DMS 273 (cell line): ENCODE measurements around the gene GYS1.

Source experiments
- DNase-seq: peaks from one replicate; lab custom pipeline; 2025; ENCODE audit not compliant: unreplicated experiment; lab: John Stamatoyannopoulos, UW

GYS1 gene

DNA sequence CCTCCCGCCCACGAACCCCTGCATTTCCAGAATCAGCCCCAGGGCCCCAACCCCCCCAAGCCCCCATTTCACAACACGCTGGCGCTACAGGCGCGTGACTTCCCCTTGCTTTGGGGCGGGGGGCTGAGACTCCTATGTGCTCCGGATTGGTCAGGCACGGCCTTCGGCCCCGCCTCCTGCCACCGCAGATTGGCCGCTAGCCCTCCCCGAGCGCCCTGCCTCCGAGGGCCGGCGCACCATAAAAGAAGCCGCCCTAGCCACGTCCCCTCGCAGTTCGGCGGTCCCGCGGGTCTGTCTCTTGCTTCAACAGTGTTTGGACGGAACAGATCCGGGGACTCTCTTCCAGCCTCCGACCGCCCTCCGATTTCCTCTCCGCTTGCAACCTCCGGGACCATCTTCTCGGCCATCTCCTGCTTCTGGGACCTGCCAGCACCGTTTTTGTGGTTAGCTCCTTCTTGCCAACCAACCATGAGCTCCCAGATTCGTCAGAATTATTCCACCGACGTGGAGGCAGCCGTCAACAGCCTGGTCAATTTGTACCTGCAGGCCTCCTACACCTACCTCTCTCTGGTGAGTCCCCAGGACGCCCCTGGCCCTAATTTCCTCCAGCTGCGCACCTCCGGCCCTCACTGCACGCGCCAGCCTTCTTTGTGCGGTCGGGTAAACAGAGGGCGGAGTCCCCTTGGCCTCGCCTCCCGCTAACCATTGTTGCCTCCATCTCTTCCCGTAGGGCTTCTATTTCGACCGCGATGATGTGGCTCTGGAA, 27.9 kb downstream of the GYS1 start, which contains the start of gene FTL:
Gene FTL, plus strand, starts transcription at position 270 of the 766 bp plus-strand sequence. Its CDS starts 199 bp downstream, at position 469.
- peak; percentile 98 for DNase-seq

DNA sequence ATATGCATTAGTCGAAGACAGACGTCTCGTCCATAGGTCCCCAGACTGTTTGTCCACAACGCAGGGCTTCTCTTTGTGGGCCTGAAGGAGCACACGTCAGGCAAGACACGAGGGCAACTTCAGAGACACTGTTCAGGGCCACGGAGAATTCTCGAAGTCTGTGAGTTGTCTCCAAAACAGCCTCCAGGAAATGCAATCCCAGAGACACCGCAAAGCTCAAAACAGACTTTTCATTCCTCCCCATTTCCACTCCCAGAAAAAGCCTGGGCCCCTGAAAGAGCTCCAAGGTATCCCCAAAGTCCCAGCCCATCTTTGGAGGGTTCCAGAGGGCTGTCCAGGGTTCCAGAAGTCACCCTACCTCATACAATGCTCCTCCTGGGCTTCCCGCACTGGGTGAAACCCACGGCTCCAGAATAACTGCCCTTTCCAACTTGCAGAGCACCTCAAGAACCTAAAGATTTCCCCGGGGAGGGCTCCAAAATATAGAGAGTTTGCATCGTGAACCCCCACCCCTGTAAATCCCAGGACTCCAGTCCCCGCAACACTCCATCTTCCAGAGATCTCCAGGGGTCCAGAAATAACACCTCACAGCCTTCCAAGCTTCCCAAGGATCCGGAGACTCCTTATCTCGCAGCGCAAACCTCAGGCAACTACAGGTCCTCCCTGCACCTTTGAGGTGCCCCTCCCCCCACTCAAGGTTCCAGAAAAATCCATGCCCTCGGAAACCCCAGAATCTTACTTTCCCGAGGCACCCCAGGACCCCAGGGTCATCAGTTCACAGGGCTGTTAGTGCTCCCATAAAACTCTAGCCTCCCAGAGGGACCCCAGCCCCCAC, 28.7 kb downstream of the GYS1 start:
- DNase-seq, result peak; percentile 61

DNA sequence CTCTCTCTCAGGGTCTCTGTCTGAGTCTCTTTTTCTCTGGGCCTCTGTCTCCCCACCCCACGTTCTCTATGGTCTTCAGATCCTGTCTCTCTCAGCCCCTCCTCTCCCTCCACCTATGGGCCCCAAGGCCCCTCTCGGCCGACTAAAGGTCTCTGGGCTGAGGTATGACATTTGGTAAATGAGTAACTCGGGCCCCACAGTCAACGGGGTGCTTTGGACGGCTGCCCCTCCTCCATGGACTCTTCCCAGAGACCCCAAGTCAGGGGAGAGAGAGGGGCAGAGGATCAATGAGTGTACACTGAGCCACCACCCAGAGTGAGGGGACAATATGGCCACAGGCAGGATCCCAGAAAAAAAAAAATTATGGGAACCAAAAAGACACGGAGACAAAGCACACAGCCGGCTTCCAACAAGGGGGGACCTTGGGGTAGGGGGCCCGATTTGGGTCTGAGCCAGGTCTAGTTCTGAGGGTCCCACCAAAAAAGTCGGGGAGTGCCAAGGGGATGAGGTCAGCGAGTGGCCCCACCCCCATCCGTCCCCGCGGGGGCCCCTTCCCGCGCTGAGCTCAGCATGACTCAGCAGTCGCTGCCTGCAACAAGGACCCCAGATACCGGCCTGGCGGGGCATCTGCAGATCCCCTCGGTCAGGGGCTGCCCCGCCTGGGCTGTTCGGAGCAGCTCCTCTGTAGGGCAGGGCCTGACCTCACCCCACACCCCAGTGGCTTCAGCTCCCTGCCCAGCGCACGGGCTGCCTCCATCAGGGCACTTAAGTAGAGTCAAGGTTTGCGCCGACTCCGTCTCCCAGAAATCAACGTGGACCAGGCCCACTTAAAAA, 29.5 kb downstream of the GYS1 start:
- peak; percentile 68 for DNase-seq

DNA sequence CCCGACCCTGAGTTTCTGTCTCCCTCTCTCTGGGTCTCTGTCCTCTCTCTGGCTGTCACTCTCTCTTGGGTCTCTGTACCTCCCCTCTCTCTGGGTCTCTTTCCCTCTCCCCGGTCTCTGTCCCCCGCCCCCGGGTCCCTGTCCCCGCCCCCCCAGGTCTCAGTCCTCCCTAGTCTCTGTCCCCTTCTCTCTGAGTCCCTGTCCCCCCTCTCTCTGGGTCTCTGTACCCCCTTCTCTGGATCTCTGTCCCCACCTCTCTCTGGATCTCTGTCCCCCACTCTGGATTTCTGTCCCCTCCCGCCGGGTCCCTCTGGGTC, 30.3 kb downstream of the GYS1 start:
- DNase-seq, result no peak

DNA sequence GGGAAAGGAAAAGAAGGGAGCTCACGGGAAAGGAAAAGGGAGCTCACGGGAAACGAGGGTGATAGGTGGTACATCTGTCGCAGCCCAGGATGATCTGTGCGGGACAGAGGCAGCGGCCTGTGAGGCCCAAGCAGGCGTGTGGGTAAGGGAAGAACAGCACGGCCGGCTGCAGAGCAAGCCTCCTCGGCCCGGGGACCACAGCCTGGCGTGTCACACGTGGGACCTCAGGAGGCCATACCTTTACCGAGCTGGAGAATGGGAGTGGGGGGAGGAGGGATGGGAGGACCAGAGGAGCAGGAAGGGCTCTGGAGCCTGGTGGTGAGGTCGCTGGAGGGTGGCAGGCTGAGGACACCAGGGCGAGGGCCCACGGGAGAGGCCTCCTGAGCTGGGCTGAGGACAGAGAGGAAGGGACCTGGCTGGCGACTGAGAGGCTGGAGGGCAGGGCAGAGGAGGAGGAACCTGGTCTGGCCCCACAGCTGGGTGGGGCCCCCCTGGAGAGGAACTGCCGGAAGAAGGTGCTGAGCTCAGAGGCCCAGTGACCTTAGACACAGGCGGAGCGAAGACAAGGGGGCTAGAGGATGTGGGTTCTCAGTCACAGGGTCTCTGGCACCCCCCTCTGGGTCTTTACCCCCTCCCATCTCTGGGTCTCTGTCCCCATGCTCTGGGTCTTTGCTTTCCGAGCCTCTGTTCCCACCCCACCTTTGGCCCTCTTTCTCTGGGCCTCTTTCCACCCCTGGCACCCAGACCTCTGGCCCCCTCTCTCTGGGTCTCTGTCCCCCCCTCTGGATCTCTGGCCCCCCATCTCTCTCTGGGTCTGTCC, 30.9 kb downstream of the GYS1 start:
- DNase-seq, result peak; percentile 58

DNA sequence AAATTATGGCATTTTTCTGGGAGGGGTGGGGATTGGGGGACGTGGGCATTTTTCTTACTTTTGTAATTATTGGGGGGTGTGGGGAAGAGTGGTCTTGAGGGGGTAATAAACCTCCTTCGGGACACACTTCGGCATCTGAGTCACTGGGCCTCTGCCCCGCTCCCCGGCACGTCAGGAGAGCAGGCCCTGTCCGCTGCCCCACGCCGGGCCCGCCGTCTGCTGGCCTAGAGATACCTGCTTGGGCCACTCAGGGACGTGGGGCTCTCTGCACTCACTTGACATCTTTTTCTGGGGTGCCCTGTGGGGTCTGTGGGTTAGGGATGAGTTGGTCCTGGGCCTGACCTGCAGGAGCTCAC, 31.5 kb downstream of the GYS1 start:
- DNase-seq, result no peak

DNA sequence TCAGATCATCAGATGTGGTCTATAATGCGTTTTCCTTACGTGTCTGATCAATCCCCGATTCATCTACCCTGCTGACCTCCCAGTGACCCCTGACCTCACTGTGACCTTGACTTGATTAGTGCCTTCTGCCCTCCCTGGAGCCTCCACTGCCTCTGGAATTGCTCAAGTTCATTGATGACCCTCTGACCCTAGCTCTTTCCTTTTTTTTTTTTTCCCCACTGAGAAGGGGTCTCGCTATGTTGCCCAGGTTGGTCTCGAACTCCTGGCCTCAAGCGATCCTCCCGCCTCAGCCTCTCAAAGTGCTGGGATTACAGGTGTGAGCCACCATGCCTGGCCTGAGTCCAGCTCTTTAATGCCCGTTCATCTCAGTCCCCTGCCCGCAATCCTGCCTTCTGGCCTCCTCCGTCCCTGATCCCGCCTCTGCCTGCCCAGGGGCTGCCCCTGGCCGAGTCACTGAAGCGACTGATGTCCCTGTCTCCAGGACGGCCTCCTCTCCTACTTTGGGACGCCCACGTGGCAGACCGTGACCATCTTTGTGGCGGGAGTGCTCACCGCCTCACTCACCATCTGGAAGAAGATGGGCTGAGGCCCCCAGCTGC, 32.0 kb downstream of the GYS1 start:
- peak; percentile 70 for DNase-seq

DNA sequence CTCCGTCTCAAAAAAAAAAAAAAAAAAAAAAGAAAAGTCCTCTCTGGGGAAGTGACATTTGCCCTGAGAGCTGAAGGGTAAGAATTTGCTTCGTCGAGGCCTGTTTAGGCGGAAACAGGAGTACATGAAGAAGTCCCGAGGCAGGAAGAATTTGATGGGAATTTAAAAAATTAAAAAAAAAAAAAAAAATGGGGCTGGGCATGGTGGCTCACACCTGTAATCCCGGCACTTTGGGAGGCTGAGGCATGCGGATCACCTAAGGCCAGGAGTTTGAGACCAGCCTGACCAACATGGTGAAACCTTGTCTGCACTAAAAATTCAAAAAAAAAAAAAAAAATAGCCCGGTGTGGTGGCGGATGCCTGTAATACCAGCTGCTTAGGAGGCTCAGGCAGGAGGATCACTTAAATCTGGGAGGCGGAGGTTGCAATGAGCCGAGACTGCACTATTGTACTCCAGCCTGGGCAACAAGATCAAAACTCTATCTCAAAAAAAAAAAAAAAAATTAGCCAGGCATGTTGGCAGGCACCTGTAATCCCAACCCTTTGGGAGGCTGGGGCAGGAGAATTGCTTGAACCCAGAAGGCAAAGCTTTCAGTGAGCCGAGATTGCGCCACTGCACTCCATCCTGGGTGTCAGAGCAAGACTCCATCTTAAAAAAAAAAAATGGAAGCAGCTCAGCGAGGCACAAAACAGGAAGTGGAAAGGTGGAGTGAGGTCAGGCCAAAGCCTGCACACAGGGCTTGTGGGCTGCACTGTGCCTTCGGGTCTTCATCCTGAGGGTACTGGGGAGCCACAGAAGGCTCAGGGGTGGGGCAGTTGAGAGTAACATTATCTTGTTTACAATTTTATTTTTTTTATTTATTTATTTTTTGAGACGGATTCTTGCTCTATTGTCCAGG, 33.5 kb downstream of the GYS1 start:
- DNase-seq, result no peak

DNA sequence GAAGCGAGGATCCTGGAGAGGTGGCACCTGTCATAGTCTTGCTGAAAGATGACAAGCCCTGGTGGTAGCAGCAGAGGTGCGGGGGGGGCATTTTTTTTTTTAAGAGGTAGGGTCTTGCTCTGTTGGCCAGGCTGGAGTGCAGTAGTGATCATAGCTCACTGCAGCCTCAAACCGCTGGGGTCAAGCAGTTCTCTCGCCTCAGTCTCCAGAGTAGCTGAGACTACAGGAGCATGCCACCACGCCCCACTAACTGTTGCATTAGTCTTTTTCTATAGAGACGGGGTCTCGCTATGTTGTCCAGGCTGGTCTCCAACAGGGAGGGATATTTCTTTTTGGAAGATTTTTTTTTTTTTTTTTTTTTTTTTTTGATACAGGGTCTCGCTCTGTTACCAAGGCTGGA, 35.1 kb downstream of the GYS1 start:
- DNase-seq, result no peak

DNA sequence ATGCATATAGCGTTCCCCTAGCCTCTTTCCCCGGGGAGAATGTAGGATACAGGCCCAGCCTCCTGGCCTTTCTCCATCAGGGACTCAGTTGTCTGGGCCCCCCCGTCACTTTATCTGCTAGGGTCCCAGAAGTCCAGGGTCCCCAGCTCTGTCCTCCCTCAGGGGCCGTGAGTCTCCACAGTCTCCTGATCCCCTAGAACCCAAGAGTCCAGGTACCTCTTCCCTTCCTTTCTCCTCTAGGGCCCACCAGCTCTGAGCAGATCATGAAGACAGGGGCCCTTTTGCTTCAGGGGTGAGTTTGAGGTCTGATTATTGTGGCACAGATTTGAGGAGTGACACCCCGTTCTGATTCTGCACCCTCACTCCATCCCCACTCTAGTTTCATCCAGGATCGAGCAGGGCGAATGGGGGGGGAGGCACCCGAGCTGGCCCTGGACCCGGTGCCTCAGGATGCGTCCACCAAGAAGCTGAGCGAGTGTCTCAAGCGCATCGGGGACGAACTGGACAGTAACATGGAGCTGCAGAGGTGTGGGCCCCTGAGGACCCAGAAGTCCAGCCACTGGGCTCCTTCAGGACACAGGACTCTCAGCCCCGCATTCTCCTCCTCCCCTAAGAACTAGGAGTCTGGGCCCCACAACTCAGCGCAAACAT, 37.7 kb downstream of the GYS1 start:
- no peak for DNase-seq

DNA sequence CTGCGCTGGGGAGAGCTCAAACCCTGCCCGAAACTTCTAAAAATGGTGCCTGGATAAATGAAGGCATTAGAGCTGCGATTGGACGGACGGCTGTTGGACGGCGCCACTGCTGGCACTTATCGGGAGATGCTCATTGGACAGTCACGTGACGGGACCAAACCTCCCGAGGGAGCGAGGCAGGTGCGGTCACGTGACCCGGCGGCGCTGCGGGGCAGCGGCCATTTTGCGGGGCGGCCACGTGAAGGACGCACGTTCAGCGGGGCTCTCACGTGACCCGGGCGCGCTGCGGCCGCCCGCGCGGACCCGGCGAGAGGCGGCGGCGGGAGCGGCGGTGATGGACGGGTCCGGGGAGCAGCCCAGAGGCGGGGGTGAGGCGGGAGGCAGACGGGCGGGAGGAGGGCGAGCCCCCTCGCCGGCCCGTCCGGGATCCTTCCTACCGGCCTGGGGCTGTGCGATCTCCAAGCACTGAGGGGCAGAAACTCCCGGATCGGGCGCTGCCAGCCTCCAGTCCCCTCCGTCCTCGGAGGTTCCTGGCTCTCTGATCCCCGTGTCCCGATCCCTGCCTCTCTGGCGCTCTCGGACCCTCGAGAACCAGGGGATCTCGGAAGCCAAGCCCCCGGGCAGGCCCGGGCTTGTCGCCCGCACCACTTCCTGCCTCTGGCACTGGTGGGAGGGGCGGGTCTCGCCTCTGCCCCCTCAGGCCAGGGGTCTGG, 38.4 kb downstream of the GYS1 start, which contains the start of gene BAX:
Gene BAX, plus strand, starts transcription at position 281 of the 713 bp plus-strand sequence. Its CDS starts 54 bp downstream, at position 335.
- peak; percentile 99 for DNase-seq

DNA sequence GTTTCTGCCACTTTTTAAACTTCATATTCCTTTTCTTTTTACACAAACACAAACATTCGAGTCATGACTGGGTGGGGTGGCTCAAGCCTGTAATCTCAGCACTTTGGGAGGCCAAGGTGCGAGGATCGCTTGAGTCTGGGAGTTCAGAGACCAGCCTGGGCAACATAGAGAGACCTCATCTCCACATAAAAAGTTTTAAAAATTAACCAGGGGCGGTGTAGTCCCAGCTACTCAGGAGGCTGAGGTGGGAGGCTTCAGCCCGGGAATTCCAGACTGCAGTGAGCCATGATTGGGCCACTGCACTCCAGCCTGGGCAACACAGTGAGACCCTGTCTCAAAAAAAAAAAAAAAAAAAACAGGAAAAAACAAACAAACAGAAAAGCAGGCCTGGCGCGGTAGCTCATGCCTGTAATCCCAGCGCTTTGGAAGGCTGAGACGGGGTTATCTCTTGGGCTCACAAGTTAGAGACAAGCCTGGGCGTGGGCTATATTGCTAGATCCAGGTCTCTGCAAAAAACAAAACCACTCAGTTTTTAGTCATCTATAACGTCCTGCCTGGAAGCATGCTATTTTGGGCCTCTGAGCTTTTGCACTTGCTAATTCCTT, 39.0 kb downstream of the GYS1 start:
- no peak for DNase-seq

DNA sequence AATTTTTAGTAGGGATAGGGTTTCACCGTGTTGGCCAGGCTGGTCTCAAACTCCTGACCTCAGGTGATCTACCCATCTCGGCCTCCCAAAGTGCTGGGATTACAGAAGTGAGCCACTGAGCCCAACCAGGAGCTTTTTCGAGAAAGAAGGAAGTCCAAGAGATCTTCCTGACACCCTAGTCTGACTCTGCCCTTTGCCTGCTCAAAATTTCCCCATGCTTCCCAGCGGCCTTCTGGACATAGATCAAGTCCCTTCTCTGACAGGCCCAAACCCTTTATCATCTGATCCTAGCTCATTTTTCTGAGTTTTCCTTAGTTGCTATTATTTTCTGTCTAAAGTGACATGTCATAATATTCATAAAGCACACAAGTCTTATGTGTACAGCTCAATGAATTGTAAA, 40.0 kb downstream of the GYS1 start:
- DNase-seq, result no peak

DNA sequence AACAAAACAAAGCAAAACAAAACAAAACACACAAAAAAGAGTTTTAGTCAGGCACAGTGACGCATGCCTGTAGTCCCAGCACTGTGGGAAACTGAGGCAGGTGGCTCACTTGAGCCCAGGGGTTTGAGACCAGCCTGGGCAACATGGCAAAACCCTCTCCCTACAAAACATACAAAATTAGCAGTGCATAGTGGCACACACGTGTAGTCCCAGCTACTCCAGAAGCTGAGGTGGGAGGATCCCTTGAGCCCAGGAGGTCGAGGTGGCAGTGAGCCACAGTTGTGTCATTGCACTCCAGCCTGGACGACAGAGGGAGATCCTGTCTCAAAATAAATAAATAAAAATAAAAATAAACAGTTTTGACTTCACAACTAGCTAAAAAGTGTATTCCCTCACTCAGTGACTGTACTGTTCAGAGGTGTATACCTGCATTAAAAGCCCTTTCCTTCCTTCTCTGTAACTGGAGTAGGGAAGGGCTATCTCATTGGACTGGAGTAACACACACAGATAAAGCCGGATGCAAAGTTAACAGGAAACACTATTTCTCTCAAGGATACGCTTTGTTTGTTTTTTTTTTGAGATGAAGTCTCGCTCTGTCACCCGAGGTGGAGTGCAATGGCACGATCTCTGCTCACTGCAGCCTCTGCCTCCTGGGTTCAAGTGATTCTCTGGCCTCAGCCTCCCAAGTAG, 42.1 kb downstream of the GYS1 start:
- DNase-seq, result no peak

DNA sequence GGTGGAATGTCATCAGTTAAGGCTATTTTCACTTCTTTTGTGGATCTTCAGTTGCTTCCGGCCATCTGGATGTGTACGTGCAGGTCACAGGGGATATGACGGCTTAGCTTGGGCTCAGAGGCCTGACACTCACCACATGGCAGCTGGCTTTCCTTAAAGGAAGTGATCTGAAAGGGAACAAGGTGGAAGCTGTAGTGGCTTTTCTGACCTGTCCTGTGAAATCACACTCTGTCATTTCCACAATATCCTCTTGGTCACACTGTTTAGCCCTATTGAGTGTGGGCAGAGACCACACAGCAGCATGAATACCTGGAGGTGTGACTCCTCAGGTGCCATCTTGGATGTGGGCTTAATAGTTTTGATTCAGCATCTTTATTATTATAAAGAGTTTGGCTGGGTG, 43.0 kb downstream of the GYS1 start:
- no peak for DNase-seq

DNA sequence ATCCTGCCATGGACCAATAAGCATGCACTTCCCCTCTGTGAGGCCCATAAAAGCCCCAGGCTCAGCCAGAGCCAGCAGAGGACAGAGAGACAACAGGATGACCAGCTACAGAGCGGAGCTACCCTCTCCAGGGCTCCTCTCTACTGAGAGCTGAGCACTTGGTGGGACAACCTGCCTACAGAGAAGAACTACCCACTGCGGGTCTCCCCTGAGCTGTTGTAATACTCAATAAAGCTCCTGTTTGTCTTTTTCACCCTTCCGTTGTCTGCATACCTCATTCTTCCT, 45.9 kb downstream of the GYS1 start:
- DNase-seq, result no peak
